K562 (cell line): ENCODE data around the gene MAP4K1. TPM values are rescaled to one million over a fixed set of nuclear protein-coding genes. Genes with fewer than 3 reads are reported as not detected.

ENCODE experiments used
- ATAC-seq: fragments of 200-7000 bp; cut with Tn5 transposase; 3 replicates; pipeline ENCODE4 v1.9.1; 2020; ENCODE audit warnings: moderate library complexity
- BruUV-seq: library from RNA; stranded (reverse); fragments of 400-500 nt; replicated peaks from 2 replicates; lab custom pipeline; 2021; lab: Mats Ljungman, UMichigan
- CTCF ChIA-PET: fragments of 300-600 bp; formaldehyde crosslinking; extraction: SDS; loops from one replicate; lab custom pipeline; 2021; ENCODE audit warnings: low intra/inter-chr PET ratio; lab: Yijun Ruan, JAX
- POLR2A ChIA-PET: fragments of 300-600, 350-650 bp; sonication (Branson Sonifier 250); formaldehyde crosslinking; extraction: SDS; loops from one replicate; lab custom pipeline; 2021; ENCODE audit warnings: antibody characterized with exemption, inconsistent platforms; lab: Yijun Ruan, JAX
- DNase-seq, 4 experiments: peaks; one replicate each; pipeline versions ENCODE4 v3.0.0 to v3.0.0-alpha.2; 2011 to 2018; ENCODE audit warnings: low spot score in 3 of 4, mixed read lengths in 3 of 4; ENCODE audit errors: extremely low read depth in 1 of 4
- FAIRE-seq: peaks from 2 replicates; lab custom pipeline; 2011; peaks lifted over from hg19 to GRCh38; lab: Jason Lieb, UNC
- H2AFZ ChIP-seq: 2 replicates; pipeline ENCODE4 v1.6.0; 2011; ENCODE audit warnings: low read depth, low read length, control low read depth, inconsistent platforms
- H3K27ac ChIP-seq: fragments of 200-600 bp; 3 replicates; pipeline ENCODE4 v1.8.0; 2011; ENCODE audit warnings: low read depth, mild to moderate bottlenecking, control low read depth, inconsistent platforms, low read length, moderate library complexity, mixed read lengths; ENCODE audit errors: extremely low read depth
- H3K27me3 ChIP-seq, 2 experiments: fragments of 300-600 bp in 1 of 2; 2 replicates in 1 of 2; 3 replicates in 1 of 2; pipeline versions ENCODE4 v1.6.0 to v1.8.0; 2011; ENCODE audit warnings: inconsistent platforms in 2 of 2, low read length in 2 of 2, mild to moderate bottlenecking in 1 of 2, mixed read lengths in 1 of 2, moderate library complexity in 1 of 2; ENCODE audit not compliant: control insufficient read depth in 2 of 2, insufficient read depth in 2 of 2
- H3K36me3 ChIP-seq: fragments of 300-600 bp; 3 replicates; pipeline ENCODE4 v1.8.0; 2011; ENCODE audit warnings: mild to moderate bottlenecking, low read length, inconsistent platforms; ENCODE audit not compliant: control insufficient read depth, insufficient read depth
- H3K4me1 ChIP-seq, 2 experiments: fragments of 200-600 bp in 1 of 2; replicated peaks in 1 of 2; 2 replicates in 1 of 2; 3 replicates in 1 of 2; pipeline versions ENCODE4 v1.5.1 to v1.8.0; 2011; ENCODE audit warnings: inconsistent platforms in 2 of 2, low read length in 2 of 2, mild to moderate bottlenecking in 1 of 2, mixed read lengths in 1 of 2, moderate library complexity in 1 of 2; ENCODE audit not compliant: control insufficient read depth in 2 of 2, insufficient read depth in 2 of 2
- H3K4me2 ChIP-seq: 2 replicates; pipeline ENCODE4 v1.6.1; 2011; ENCODE audit warnings: low read length, control low read depth, inconsistent platforms, mixed read lengths; ENCODE audit not compliant: insufficient read depth
- H3K4me3 ChIP-seq: fragments of 200-600 bp; sonication (generic), shearing (Covaris generic); 2 replicates; pipeline ENCODE4 v1.5.1; 2016; ENCODE audit warnings: control low read depth, inconsistent platforms
- H3K79me2 ChIP-seq: fragments of 200-600 bp; 3 replicates; pipeline ENCODE4 v1.8.0; 2011; ENCODE audit warnings: low read length, inconsistent platforms; ENCODE audit not compliant: control insufficient read depth, insufficient read depth
- H3K9ac ChIP-seq, 2 experiments: 2 replicates each; pipeline versions ENCODE4 v1.6.0 to v1.6.1; 2011; ENCODE audit warnings: low read depth in 2 of 2, low read length in 2 of 2, control low read depth in 1 of 2, inconsistent platforms in 1 of 2, mild to moderate bottlenecking in 1 of 2, mixed read lengths in 1 of 2; ENCODE audit not compliant: insufficient read depth in 1 of 2
- H3K9me1 ChIP-seq: one replicate; pipeline ENCODE4 v1.6.0; 2011; ENCODE audit warnings: inconsistent platforms, mild to moderate bottlenecking, low read length, moderate library complexity; ENCODE audit not compliant: control insufficient read depth, insufficient read depth
- H3K9me3 ChIP-seq: replicated peaks from 2 replicates; pipeline ENCODE4 v1.5.1; 2011; ENCODE audit warnings: low read depth, low read length, inconsistent platforms; ENCODE audit not compliant: control insufficient read depth, insufficient read depth
- H4K20me1 ChIP-seq: replicated peaks from 2 replicates; pipeline ENCODE4 v1.6.1; 2011; ENCODE audit warnings: low read length, inconsistent platforms, mixed read lengths; ENCODE audit not compliant: control insufficient read depth, insufficient read depth
- CEBPB ChIP-seq: fragments of 450-650 bp; IDR thresholded peaks from 2 replicates; pipeline ENCODE4 v1.6.1; 2016; ENCODE audit warnings: missing genetic modification characterization, missing compliant biosample characterization
- CEBPG ChIP-seq, 3 experiments: fragments of 200-800 bp in 1 of 3; sonication (Bioruptor generic) in 1 of 3; sonication (generic) in 1 of 3; formaldehyde crosslinking in 1 of 3; IDR thresholded peaks in 2 of 3; conservative IDR thresholded peaks in 1 of 3; 2 replicates each; pipeline versions ENCODE4 v1.6.1 to v1.8.0; 2016 to 2022; ENCODE audit warnings: missing compliant biosample characterization in 2 of 3, missing genetic modification characterization in 2 of 3, mild to moderate bottlenecking in 1 of 3, missing genetic modification reagents in 1 of 3
- DDX20 ChIP-seq: fragments of 450-650 bp; IDR thresholded peaks from 2 replicates; pipeline ENCODE4 v1.6.1; 2016; ENCODE audit warnings: missing genetic modification characterization, low read depth, mild to moderate bottlenecking, missing compliant biosample characterization, moderate library complexity
- RFX5 ChIP-seq: IDR thresholded peaks from 2 replicates; pipeline ENCODE4 v1.6.1; 2011; ENCODE audit warnings: low read depth, mild to moderate bottlenecking, improper control_type of control experiment, low read length
- WGBS: fragments of 100-300 bp; shearing (Covaris generic); methylation state at CpG from one replicate; pipeline ENCODE4 v1.1.6; 2016; ENCODE audit warnings: low coverage, mixed read lengths; ENCODE audit not compliant: insufficient coverage; ENCODE audit errors: missing lambda C conversion rate; 5-methylcytosine and 5-hydroxymethylcytosine counted together
- in situ Hi-C: fragments of 300-500 bp; cut with MboI; formaldehyde crosslinking; loops from 4 replicates; pipeline ENCODE4 v1.15.0; 2018; ENCODE audit warnings: inconsistent platforms, mixed read lengths
- intact Hi-C: fragments of 100-400 bp; cut with micrococcal nuclease; formaldehyde crosslinking; loops from 2 replicates; pipeline ENCODE4 v1.14.2; 2022
- polyA plus RNA-seq, 8 experiments: library from polyadenylated mRNA; depleted of rRNA in 4 of 8; stranded (reverse) in 5 of 8; unstranded in 3 of 8; fragments of >200 nt; fragmentation: Nextera tagmentation in 2 of 8; fragmentation: Illumina TruSeq in 1 of 8; extraction: Ambion mirVana in 2 of 8; extraction: Trizol in 1 of 8; gene quantifications; 2 replicates each; pipeline versions ENCODE4 v1.2.1 to v1.2.3, GENCODE V29; 2011 to 2014; ENCODE audit warnings: inconsistent platforms in 1 of 8, missing spikeins in 1 of 8
- total RNA-seq, 7 experiments: library from RNA; depleted of rRNA in 6 of 7; stranded (reverse); fragments of >200 nt in 6 of 7; fragmentation: Illumina TruSeq in 2 of 7; extraction: Trizol in 2 of 7; gene quantifications; 2 replicates each; pipeline versions ENCODE4 v1.2.1 to v1.2.3, GENCODE V29; 2011 to 2021; ENCODE audit warnings: low replicate concordance in 1 of 7
- TF ChIP-seq, protein P1 (sequence below): fragments of 450-650 bp; IDR thresholded peaks from 2 replicates; pipeline ENCODE4 v1.6.1; 2016; ENCODE audit warnings: mild to moderate bottlenecking, moderate library complexity

MAP4K1 gene
- total and polyA plus RNA-seq, 9 of the 15 experiments (the other 6 are each of a cell fraction or from before 2014, with no cell fraction given) = 0.14 to 3.2 (median 0.73) TPM; not detected in 1

DNA sequence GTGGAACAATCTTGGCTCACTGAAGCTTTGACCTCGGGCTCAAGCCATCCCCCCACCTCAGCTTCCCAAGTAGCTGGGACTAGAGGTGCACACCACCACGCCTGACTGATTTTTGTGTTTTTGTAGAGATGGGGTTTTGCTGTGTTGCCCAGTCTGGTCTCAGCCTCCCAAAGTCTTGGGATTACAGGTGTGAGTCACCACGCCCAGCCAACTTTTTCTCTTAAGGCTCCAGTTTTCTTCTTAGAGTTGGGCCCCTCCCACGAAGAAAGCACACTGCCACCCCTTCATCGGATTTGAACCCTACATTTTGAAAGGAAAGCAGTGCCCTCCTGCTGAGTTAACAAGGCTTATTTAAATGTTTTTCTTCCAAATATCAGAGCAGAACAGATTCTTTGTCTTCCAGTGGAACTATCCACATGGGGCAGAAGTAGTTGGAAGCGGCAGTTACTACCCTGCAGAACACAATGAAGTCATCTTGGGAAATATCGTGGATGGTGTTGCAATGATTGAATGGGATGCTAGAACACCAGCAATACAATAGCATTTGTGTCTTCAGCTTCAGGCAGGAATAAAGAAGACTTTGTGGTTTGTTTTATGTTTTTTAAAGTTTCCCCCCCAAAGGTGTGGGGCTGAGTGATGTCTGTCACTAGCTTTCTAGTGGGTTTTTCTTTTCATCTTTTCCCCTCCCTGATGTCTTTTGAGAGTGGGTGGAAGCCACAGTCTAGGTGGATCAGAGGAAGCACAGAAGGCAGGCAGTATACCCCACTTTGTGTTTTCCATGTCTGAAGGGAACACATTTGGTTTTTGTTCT lies 38.6 kb upstream of the MAP4K1 start:
- Histone ChIP-seq H3K27ac (no peak overlapping the region), H3K4me2 (no peak overlapping the region), H2AFZ (no peak overlapping the region), H3K27me3 (no peaks in the 10 kb centered on the region), H3K4me1 (peaks cover 18 to 59% of the 10 kb centered on the region in 2 experiments), H3K9me3 (no peaks in the 10 kb centered on the region), H3K79me2 (peaks cover 99% of the 10 kb centered on the region), H3K9me1 (peaks cover 3% of the 10 kb centered on the region), H3K9ac (no peak overlapping the region), H3K36me3 (peaks cover 75% of the 10 kb centered on the region), H4K20me1 (peaks cover 34% of the 10 kb centered on the region; the same call in 1 of the 2 replicates), H3K4me3 (no peak overlapping the region)
- ATAC-seq (no peak), FAIRE-seq (no peak), DNase-seq (no peak)
- ChIA-PET POLR2A (interaction anchor here (0.6 to 1.7 kb wide), 4 partner anchors 13 to 269 kb away, joined by 3 to 10 read pairs (median 3); no protein-coding TSS in a partner anchor), CTCF (no interaction called here)
- WGBS = 84% methylated on average over 7 of the region's 7 CpGs
- intact Hi-C loops (no loop called here), in situ Hi-C loops (no loop called here)
- no peak for TF ChIP-seq CEBPG (CRISPR knock-in tag; IDR thresholded peaks at IDR 0.05)
- peak in 1 of 2 experiments; percentile 30; a peak in 1 of 4 replicates for TF ChIP-seq CEBPG (tag; conservative IDR thresholded peaks at IDR 0.05 in 1 of 2, IDR thresholded peaks at IDR 0.05 in 1 of 2)
- TF ChIP-seq CEBPB = 0 out of 2 replicates have a peak, but pooled peaks have one; percentile 5
- TF ChIP-seq, protein P1, sequence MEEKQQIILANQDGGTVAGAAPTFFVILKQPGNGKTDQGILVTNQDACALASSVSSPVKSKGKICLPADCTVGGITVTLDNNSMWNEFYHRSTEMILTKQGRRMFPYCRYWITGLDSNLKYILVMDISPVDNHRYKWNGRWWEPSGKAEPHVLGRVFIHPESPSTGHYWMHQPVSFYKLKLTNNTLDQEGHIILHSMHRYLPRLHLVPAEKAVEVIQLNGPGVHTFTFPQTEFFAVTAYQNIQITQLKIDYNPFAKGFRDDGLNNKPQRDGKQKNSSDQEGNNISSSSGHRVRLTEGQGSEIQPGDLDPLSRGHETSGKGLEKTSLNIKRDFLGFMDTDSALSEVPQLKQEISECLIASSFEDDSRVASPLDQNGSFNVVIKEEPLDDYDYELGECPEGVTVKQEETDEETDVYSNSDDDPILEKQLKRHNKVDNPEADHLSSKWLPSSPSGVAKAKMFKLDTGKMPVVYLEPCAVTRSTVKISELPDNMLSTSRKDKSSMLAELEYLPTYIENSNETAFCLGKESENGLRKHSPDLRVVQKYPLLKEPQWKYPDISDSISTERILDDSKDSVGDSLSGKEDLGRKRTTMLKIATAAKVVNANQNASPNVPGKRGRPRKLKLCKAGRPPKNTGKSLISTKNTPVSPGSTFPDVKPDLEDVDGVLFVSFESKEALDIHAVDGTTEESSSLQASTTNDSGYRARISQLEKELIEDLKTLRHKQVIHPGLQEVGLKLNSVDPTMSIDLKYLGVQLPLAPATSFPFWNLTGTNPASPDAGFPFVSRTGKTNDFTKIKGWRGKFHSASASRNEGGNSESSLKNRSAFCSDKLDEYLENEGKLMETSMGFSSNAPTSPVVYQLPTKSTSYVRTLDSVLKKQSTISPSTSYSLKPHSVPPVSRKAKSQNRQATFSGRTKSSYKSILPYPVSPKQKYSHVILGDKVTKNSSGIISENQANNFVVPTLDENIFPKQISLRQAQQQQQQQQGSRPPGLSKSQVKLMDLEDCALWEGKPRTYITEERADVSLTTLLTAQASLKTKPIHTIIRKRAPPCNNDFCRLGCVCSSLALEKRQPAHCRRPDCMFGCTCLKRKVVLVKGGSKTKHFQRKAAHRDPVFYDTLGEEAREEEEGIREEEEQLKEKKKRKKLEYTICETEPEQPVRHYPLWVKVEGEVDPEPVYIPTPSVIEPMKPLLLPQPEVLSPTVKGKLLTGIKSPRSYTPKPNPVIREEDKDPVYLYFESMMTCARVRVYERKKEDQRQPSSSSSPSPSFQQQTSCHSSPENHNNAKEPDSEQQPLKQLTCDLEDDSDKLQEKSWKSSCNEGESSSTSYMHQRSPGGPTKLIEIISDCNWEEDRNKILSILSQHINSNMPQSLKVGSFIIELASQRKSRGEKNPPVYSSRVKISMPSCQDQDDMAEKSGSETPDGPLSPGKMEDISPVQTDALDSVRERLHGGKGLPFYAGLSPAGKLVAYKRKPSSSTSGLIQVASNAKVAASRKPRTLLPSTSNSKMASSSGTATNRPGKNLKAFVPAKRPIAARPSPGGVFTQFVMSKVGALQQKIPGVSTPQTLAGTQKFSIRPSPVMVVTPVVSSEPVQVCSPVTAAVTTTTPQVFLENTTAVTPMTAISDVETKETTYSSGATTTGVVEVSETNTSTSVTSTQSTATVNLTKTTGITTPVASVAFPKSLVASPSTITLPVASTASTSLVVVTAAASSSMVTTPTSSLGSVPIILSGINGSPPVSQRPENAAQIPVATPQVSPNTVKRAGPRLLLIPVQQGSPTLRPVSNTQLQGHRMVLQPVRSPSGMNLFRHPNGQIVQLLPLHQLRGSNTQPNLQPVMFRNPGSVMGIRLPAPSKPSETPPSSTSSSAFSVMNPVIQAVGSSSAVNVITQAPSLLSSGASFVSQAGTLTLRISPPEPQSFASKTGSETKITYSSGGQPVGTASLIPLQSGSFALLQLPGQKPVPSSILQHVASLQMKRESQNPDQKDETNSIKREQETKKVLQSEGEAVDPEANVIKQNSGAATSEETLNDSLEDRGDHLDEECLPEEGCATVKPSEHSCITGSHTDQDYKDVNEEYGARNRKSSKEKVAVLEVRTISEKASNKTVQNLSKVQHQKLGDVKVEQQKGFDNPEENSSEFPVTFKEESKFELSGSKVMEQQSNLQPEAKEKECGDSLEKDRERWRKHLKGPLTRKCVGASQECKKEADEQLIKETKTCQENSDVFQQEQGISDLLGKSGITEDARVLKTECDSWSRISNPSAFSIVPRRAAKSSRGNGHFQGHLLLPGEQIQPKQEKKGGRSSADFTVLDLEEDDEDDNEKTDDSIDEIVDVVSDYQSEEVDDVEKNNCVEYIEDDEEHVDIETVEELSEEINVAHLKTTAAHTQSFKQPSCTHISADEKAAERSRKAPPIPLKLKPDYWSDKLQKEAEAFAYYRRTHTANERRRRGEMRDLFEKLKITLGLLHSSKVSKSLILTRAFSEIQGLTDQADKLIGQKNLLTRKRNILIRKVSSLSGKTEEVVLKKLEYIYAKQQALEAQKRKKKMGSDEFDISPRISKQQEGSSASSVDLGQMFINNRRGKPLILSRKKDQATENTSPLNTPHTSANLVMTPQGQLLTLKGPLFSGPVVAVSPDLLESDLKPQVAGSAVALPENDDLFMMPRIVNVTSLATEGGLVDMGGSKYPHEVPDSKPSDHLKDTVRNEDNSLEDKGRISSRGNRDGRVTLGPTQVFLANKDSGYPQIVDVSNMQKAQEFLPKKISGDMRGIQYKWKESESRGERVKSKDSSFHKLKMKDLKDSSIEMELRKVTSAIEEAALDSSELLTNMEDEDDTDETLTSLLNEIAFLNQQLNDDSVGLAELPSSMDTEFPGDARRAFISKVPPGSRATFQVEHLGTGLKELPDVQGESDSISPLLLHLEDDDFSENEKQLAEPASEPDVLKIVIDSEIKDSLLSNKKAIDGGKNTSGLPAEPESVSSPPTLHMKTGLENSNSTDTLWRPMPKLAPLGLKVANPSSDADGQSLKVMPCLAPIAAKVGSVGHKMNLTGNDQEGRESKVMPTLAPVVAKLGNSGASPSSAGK = no peak
- no peak for TF ChIP-seq RFX5
- no peak for TF ChIP-seq DDX20
- BruUV-seq = no TSS peak
